Panc1 (cell line): Measurements from ENCODE around the gene PLEKHG1. TPM values are rescaled to one million over a fixed set of nuclear protein-coding genes. Genes with fewer than 3 reads are reported as not detected.

Experiments used
- ATAC-seq: fragments of 200-7000 bp; cut with Tn5 transposase; 2 replicates; pipeline ENCODE4 v1.9.1; 2020; ENCODE audit warnings: mild to moderate bottlenecking, moderate library complexity
- BruUV-seq: library from RNA; stranded (reverse); fragments of 400-500 nt; replicated peaks from 2 replicates; lab custom pipeline; 2021; lab: Mats Ljungman, UMichigan
- CTCF ChIA-PET: fragments of 300-600 bp; sonication (Branson Sonifier 250); formaldehyde crosslinking; loops from one replicate; lab custom pipeline; 2022; ENCODE audit warnings: antibody characterized with exemption; lab: Charles Lee
- POLR2A ChIA-PET: fragments of 300-600 bp; sonication (Branson Sonifier 250); formaldehyde crosslinking; loops from one replicate; lab custom pipeline; 2022; ENCODE audit warnings: antibody characterized with exemption; lab: Charles Lee
- DNase-seq: peaks from one replicate; pipeline ENCODE4 v3.0.0-alpha.2; 2010; ENCODE audit warnings: low read depth, low spot score
- H3K27ac ChIP-seq: 2 replicates; pipeline ENCODE4 v1.5.1; 2011; ENCODE audit warnings: mild to moderate bottlenecking, low read length, inconsistent platforms
- H3K27me3 ChIP-seq: fragments of 200-500 bp; sonication (Bioruptor generic); 2 replicates; pipeline ENCODE4 v1.6.0; 2014; ENCODE audit warnings: low read length, inconsistent platforms; ENCODE audit not compliant: control insufficient read depth, insufficient read depth
- H3K36me3 ChIP-seq: fragments of 200-500 bp; sonication (Bioruptor generic); 2 replicates; pipeline ENCODE4 v1.5.1; 2014; ENCODE audit warnings: inconsistent platforms, mild to moderate bottlenecking, low read length, moderate library complexity; ENCODE audit not compliant: control insufficient read depth, insufficient read depth
- H3K4me1 ChIP-seq: 2 replicates; pipeline ENCODE4 v1.5.1; 2011; ENCODE audit warnings: inconsistent platforms, mild to moderate bottlenecking, low read length, moderate library complexity; ENCODE audit not compliant: control insufficient read depth, insufficient read depth
- H3K4me3 ChIP-seq, 2 experiments: 2 replicates each; pipeline ENCODE4 v1.5.1; 2011 to 2012; ENCODE audit warnings: low read depth in 2 of 2, low read length in 2 of 2, mild to moderate bottlenecking in 2 of 2, inconsistent platforms in 1 of 2, moderate library complexity in 1 of 2
- H3K9me3 ChIP-seq: fragments of 200-500 bp; sonication (Bioruptor generic); 2 replicates; pipeline ENCODE4 v1.5.1; 2014; ENCODE audit warnings: low read depth, mild to moderate bottlenecking, inconsistent platforms, low read length, moderate library complexity; ENCODE audit not compliant: control insufficient read depth, insufficient read depth
- CTCF ChIP-seq: fragments of 450-650 bp; IDR thresholded peaks from 2 replicates; pipeline ENCODE4 v1.5.1; 2017; ENCODE audit warnings: mild to moderate bottlenecking
- POLR2AphosphoS5 ChIP-seq: IDR thresholded peaks from 2 replicates; pipeline ENCODE4 v1.6.1; 2012; ENCODE audit warnings: mild to moderate bottlenecking, low read depth, low read length, moderate library complexity
- REST ChIP-seq, 2 experiments: IDR thresholded peaks; 2 replicates each; pipeline ENCODE4 v1.6.1; 2011 to 2012; ENCODE audit warnings: low read depth in 2 of 2, control low read depth in 1 of 2, low read length in 1 of 2, mild to moderate bottlenecking in 1 of 2, moderate library complexity in 1 of 2; ENCODE audit not compliant: insufficient read depth in 1 of 2
- SIN3A ChIP-seq: IDR thresholded peaks from 2 replicates; pipeline ENCODE4 v1.6.1; 2012; ENCODE audit warnings: low read depth, mild to moderate bottlenecking, low read length, moderate library complexity, borderline replicate concordance; ENCODE audit not compliant: insufficient read depth
- TCF7L2 ChIP-seq: IDR thresholded peaks from 2 replicates; pipeline ENCODE4 v1.6.1; 2011; ENCODE audit warnings: mild to moderate bottlenecking, low read depth, low read length, inconsistent platforms
- in situ Hi-C: cut with HindIII; loops from 2 replicates; pipeline ENCODE4 v1.10.0; 2016; ENCODE audit warnings: low sequenced_read_pairs, low pct_unique_long_range_greater_than_20kb
- intact Hi-C: fragments of 100-400 bp; cut with micrococcal nuclease; formaldehyde crosslinking; loops from one replicate; pipeline ENCODE4 v1.10.0; 2022; ENCODE audit not compliant: unreplicated experiment
- total RNA-seq: library from RNA; stranded (reverse); gene quantifications from one replicate; pipeline ENCODE4 v1.2.1, GENCODE V29; 2021; ENCODE audit not compliant: unreplicated experiment

PLEKHG1 gene
- total RNA-seq, 1 experiment from 2014 or later, result 4.0 TPM

GRCh38 chr6:150627154-150627553, 27.5 kb downstream of the PLEKHG1 start:
- in situ Hi-C loops, result no loop called here
- DNase-seq (no peak), ATAC-seq (no peak)
- no peaks in the 10 kb centered on the region for H3K4me1 ChIP-seq
- BruUV-seq, result no TSS peak
- TF ChIP-seq TCF7L2 (no peak), POLR2AphosphoS5 (no peak)
- intact Hi-C loops, result no loop called here
- no peak overlapping the region for H3K4me3 ChIP-seq
- H3K36me3 ChIP-seq, result no peaks in the 10 kb centered on the region
- H3K9me3 ChIP-seq, result no peaks in the 10 kb centered on the region
- no peak overlapping the region for H3K27ac ChIP-seq
- POLR2A ChIA-PET, result no interaction called here
- no peaks in the 10 kb centered on the region for H3K27me3 ChIP-seq
- CTCF ChIA-PET, result no interaction called here

- no peak for ATAC-seq
- Histone ChIP-seq H3K4me3 (no peak overlapping the region), H3K4me1 (no peaks in the 10 kb centered on the region), H3K27ac (no peak overlapping the region), H3K27me3 (no peaks in the 10 kb centered on the region), H3K36me3 (no peaks in the 10 kb centered on the region), H3K9me3 (no peaks in the 10 kb centered on the region)
- BruUV-seq, result no TSS peak
- DNase-seq, result no peak
- ChIA-PET CTCF (no interaction called here), POLR2A (no interaction called here)
- intact Hi-C loops (no loop called here), in situ Hi-C loops (no loop called here)
- no peak for TF ChIP-seq SIN3A
- TF ChIP-seq CTCF, result no peak
- no peak for TF ChIP-seq POLR2AphosphoS5
- TF ChIP-seq TCF7L2, result no peak
- TF ChIP-seq REST (IDR thresholded peaks at IDR 0.05; ENCODE audit: insufficient read depth in 1 of 2, low read depth in 2 of 2, low read length in 1 of 2), result no peak
Measured at GRCh38 chr6:150627585-150628025, 27.9 kb downstream of the PLEKHG1 start.

GRCh38 chr6:150628908-150629307, 29.2 kb downstream of the PLEKHG1 start:
- Histone ChIP-seq H3K27ac (no peak overlapping the region), H3K4me3 (no peak overlapping the region), H3K27me3 (no peaks in the 10 kb centered on the region), H3K36me3 (no peaks in the 10 kb centered on the region), H3K9me3 (no peaks in the 10 kb centered on the region), H3K4me1 (no peaks in the 10 kb centered on the region)
- intact Hi-C loops (no loop called here), in situ Hi-C loops (no loop called here)
- ChIA-PET POLR2A (no interaction called here), CTCF (no interaction called here)
- no peak for ATAC-seq
- no peak for DNase-seq
- no TSS peak for BruUV-seq
- TF ChIP-seq SIN3A (no peak), CTCF (no peak), TCF7L2 (no peak), POLR2AphosphoS5 (no peak), REST (IDR thresholded peaks at IDR 0.05; ENCODE audit: insufficient read depth in 1 of 2, low read depth in 2 of 2, low read length in 1 of 2) (no peak)
